Keratinocyte (primary cell): Measurements from ENCODE around the gene EWSR1. TPM values are rescaled to one million over a fixed set of nuclear protein-coding genes. Genes with fewer than 3 reads are reported as not detected.

Experiments used
- DNase-seq: peaks from one replicate; pipeline ENCODE4 v3.0.0-alpha.2; 2011; ENCODE audit warnings: low read depth, missing footprints, low spot score
- FAIRE-seq: peaks from 2 replicates; lab custom pipeline; 2011; peaks lifted over from hg19 to GRCh38; lab: Jason Lieb, UNC
- H2AFZ ChIP-seq: 2 replicates; pipeline ENCODE4 v1.6.0; 2012; ENCODE audit warnings: low read length, control low read depth, inconsistent platforms; ENCODE audit not compliant: control insufficient read depth
- H3K27ac ChIP-seq: 2 replicates; pipeline ENCODE4 v1.5.1; 2011; ENCODE audit warnings: low read length; ENCODE audit not compliant: control insufficient read depth, insufficient read depth
- H3K27me3 ChIP-seq: 3 replicates; pipeline ENCODE4 v1.6.0; 2011; ENCODE audit warnings: low read length; ENCODE audit not compliant: control insufficient read depth, insufficient read depth; ENCODE audit errors: extremely low read depth
- H3K36me3 ChIP-seq, 2 experiments: 2 replicates in 1 of 2; 3 replicates in 1 of 2; pipeline ENCODE4 v1.5.1; 2011; ENCODE audit warnings: low read length in 2 of 2, mild to moderate bottlenecking in 1 of 2; ENCODE audit not compliant: control insufficient read depth in 2 of 2, insufficient read depth in 2 of 2; ENCODE audit errors: extremely low read depth in 1 of 2
- H3K4me1 ChIP-seq: 3 replicates; pipeline ENCODE4 v1.5.1; 2011; ENCODE audit warnings: low read length; ENCODE audit not compliant: control insufficient read depth, insufficient read depth; ENCODE audit errors: extremely low read depth
- H3K4me2 ChIP-seq: 3 replicates; pipeline ENCODE4 v1.6.0; 2011; ENCODE audit warnings: low read depth, low read length; ENCODE audit not compliant: control insufficient read depth, insufficient read depth; ENCODE audit errors: extremely low read depth
- H3K4me3 ChIP-seq, 3 experiments: fragments of 200-600 bp in 1 of 3; sonication (generic) in 1 of 3; 2 replicates in 2 of 3; 3 replicates in 1 of 3; pipeline ENCODE4 v1.5.1; 2011 to 2016; ENCODE audit warnings: low read length in 3 of 3, mild to moderate bottlenecking in 3 of 3, control low read depth in 2 of 3, inconsistent platforms in 1 of 3, low read depth in 1 of 3, mixed read lengths in 1 of 3, mixed run types in 1 of 3, moderate library complexity in 1 of 3; ENCODE audit not compliant: control insufficient read depth in 2 of 3, insufficient read depth in 2 of 3; ENCODE audit errors: extremely low read depth in 1 of 3
- H3K79me2 ChIP-seq: 2 replicates; pipeline ENCODE4 v1.6.0; 2012; ENCODE audit warnings: low read length; ENCODE audit not compliant: control insufficient read depth, insufficient read depth
- H3K9ac ChIP-seq: 3 replicates; pipeline ENCODE4 v1.6.0; 2011; ENCODE audit warnings: low read length; ENCODE audit not compliant: control insufficient read depth, insufficient read depth; ENCODE audit errors: extremely low read depth
- H3K9me1 ChIP-seq: 3 replicates; pipeline ENCODE4 v1.6.0; 2011; ENCODE audit warnings: low read length; ENCODE audit not compliant: control insufficient read depth, insufficient read depth; ENCODE audit errors: extremely low read depth
- H3K9me3 ChIP-seq: 2 replicates; pipeline ENCODE4 v1.5.1; 2012; ENCODE audit warnings: low read depth, low read length; ENCODE audit not compliant: control insufficient read depth
- H4K20me1 ChIP-seq: 3 replicates; pipeline ENCODE4 v1.6.0; 2011; ENCODE audit warnings: low read length; ENCODE audit not compliant: control insufficient read depth, insufficient read depth; ENCODE audit errors: extremely low read depth
- CTCF ChIP-seq, 3 experiments: IDR thresholded peaks in 1 of 3; conservative IDR thresholded peaks in 1 of 3; optimal IDR thresholded peaks in 1 of 3; 2 replicates in 2 of 3; 3 replicates in 1 of 3; pipeline versions ENCODE3 to v1.5.1; 2011; ENCODE audit warnings: low read length in 3 of 3, mild to moderate bottlenecking in 3 of 3, moderate library complexity in 2 of 3, control low read depth in 1 of 3, inconsistent platforms in 1 of 3; ENCODE audit not compliant: insufficient read depth in 2 of 3; ENCODE audit errors: extremely low read depth in 1 of 3
- EZH2 ChIP-seq: IDR thresholded peaks from one replicate; pipeline ENCODE4 v1.6.1; 2012; ENCODE audit warnings: inconsistent platforms, mild to moderate bottlenecking, low read length, moderate library complexity
- dilution Hi-C: fragments of 300-500 bp; cut with MboI; formaldehyde crosslinking; loops from one replicate; pipeline ENCODE4 v1.7.0; 2020; ENCODE audit warnings: low sequenced_read_pairs; ENCODE audit not compliant: extremely low pct_ligation_motif_present
- polyA plus RNA-seq, 5 experiments: library from polyadenylated mRNA; depleted of rRNA in 3 of 5; stranded (reverse) in 3 of 5; stranded (forward) in 1 of 5; unstranded in 1 of 5; fragments of >200 nt; gene quantifications; 1 replicate in 1 of 5; 2 replicates in 3 of 5; 3 replicates in 1 of 5; pipeline versions ENCODE4 v1.2.1 to v1.2.3, GENCODE V29; 2011 to 2012; ENCODE audit warnings: missing spikeins in 2 of 5, low read depth in 1 of 5, low replicate concordance in 1 of 5

Gene EWSR1
- polyA plus RNA-seq, 1 donor (not counting 4 experiments of a cell fraction or from before 2014, with no cell fraction given): 245 TPM

GRCh38 chr22:29224859-29225410, 43.1 kb upstream of the EWSR1 start:
- no peaks in the 10 kb centered on the region for H3K79me2 ChIP-seq

GRCh38 chr22:29225422-29226090, 42.5 kb upstream of the EWSR1 start:
- TF ChIP-seq CTCF (optimal IDR thresholded peaks at IDR 0.05 in 1 of 3, IDR thresholded peaks at IDR 0.05 in 1 of 3, conservative IDR thresholded peaks at IDR 0.05 in 1 of 3; ENCODE audit: extremely low read depth in 1 of 3, insufficient read depth in 2 of 3, low read length in 3 of 3) (no peak), EZH2 (no peak)
- no peaks in the 10 kb centered on the region for H3K79me2 ChIP-seq
- no peaks in the 10 kb centered on the region for H3K9me1 ChIP-seq
- no peak for FAIRE-seq
- no peak for DNase-seq
- no peak overlapping the region for H3K4me2 ChIP-seq
- no peaks in the 10 kb centered on the region for H3K9me3 ChIP-seq
- H4K20me1 ChIP-seq: no peaks in the 10 kb centered on the region
- H3K4me3 ChIP-seq: no peak overlapping the region
- H3K27me3 ChIP-seq: peaks cover 15% of the 10 kb centered on the region
- dilution Hi-C loops: no loop called here
- H3K9ac ChIP-seq: no peak overlapping the region
- H3K4me1 ChIP-seq: no peaks in the 10 kb centered on the region
- H2AFZ ChIP-seq: no peak overlapping the region
- H3K36me3 ChIP-seq: no peaks in the 10 kb centered on the region
- H3K27ac ChIP-seq: no peak overlapping the region

More at GRCh38 chr22:29224859-29225410, 43.1 kb upstream of the EWSR1 start:
- Histone ChIP-seq H3K4me3 (no peak overlapping the region), H3K9me3 (no peaks in the 10 kb centered on the region), H3K27me3 (peaks cover 15% of the 10 kb centered on the region), H3K4me1 (no peaks in the 10 kb centered on the region), H3K9ac (no peak overlapping the region), H3K9me1 (no peaks in the 10 kb centered on the region), H4K20me1 (no peaks in the 10 kb centered on the region), H3K27ac (no peak overlapping the region), H3K36me3 (no peaks in the 10 kb centered on the region), H2AFZ (no peak overlapping the region), H3K4me2 (no peak overlapping the region)
- DNase-seq (no peak), FAIRE-seq (no peak)
- no peak for TF ChIP-seq CTCF (optimal IDR thresholded peaks at IDR 0.05 in 1 of 3, IDR thresholded peaks at IDR 0.05 in 1 of 3, conservative IDR thresholded peaks at IDR 0.05 in 1 of 3; ENCODE audit: extremely low read depth in 1 of 3, insufficient read depth in 2 of 3, low read length in 3 of 3)
- TF ChIP-seq EZH2: no peak
- dilution Hi-C loops: no loop called here
